HG02970 (cell line): ENCODE data around the gene DPY19L3.
A peak's percentile ranks its signal among the peaks of the same experiment; 100 is the strongest.
"Not testable (repeated sequence)": the region's sequence is repeated elsewhere in the genome, so short reads cannot be mapped to it uniquely, and the experiment has no call there.

Source experiments
- ATAC-seq: cut with Tn5 transposase; IDR thresholded peaks from one replicate; pipeline ENCODE4 v1.9.1; 2021; ENCODE audit warnings: mild to moderate bottlenecking, moderate library complexity, moderate number of reproducible peaks; ENCODE audit not compliant: unreplicated experiment, low FRiP score

DPY19L3 gene

GRCh38 chr19:32405431-32406160 is at the start of gene DPY19L3:
Gene DPY19L3 (plus strand): TSS chr19:32405770. CDS start chr19:32408254, 2,484 bp downstream.
- ATAC-seq = peak; percentile 97

- ATAC-seq = no peak
These were observed 47.9 kb upstream of the DPY19L3 start for GRCh38 chr19:32357720-32358119.

- no peak for ATAC-seq
These were observed 47.2 kb upstream of the DPY19L3 start for GRCh38 chr19:32358321-32358720.

- ATAC-seq = no peak
These were observed 46.0 kb upstream of the DPY19L3 start for GRCh38 chr19:32359581-32359980.

- ATAC-seq = no peak
These were observed 43.8 kb upstream of the DPY19L3 start for GRCh38 chr19:32361574-32362317.

GRCh38 chr19:32362318-32362691 is 43.3 kb upstream of the DPY19L3 start:
- ATAC-seq = no peak

GRCh38 chr19:32363175-32363574 is 42.4 kb upstream of the DPY19L3 start:
- no peak for ATAC-seq

GRCh38 chr19:32363632-32364031 is 41.9 kb upstream of the DPY19L3 start:
- no peak for ATAC-seq

- ATAC-seq = no peak
These were observed 41.5 kb upstream of the DPY19L3 start for GRCh38 chr19:32364040-32364439.

- no peak for ATAC-seq
These were observed 38.5 kb upstream of the DPY19L3 start for GRCh38 chr19:32367063-32367462.

- no peak for ATAC-seq
These were observed 37.5 kb upstream of the DPY19L3 start for GRCh38 chr19:32367948-32368536.

GRCh38 chr19:32368787-32369186 is 36.8 kb upstream of the DPY19L3 start:
- ATAC-seq = no peak

- ATAC-seq = no peak
These were observed 32.6 kb upstream of the DPY19L3 start for GRCh38 chr19:32372726-32373517.

GRCh38 chr19:32373585-32374295 is 31.8 kb upstream of the DPY19L3 start:
- ATAC-seq = no peak

GRCh38 chr19:32374362-32374761 is 31.2 kb upstream of the DPY19L3 start:
- not testable (repeated sequence) for ATAC-seq

GRCh38 chr19:32377088-32377487 is 28.5 kb upstream of the DPY19L3 start:
- ATAC-seq = not testable (repeated sequence)

- no peak for ATAC-seq
These were observed 25.3 kb upstream of the DPY19L3 start for GRCh38 chr19:32380269-32380668.

- ATAC-seq = no peak
These were observed 17.7 kb upstream of the DPY19L3 start for GRCh38 chr19:32387701-32388392.

- no peak for ATAC-seq
These were observed 17.1 kb upstream of the DPY19L3 start for GRCh38 chr19:32388393-32388855.
